GM18520 (cell line): ENCODE data around the gene UBE2D2.
A peak's percentile ranks its signal among the peaks of the same experiment; 100 is the strongest.
"Not testable (repeated sequence)": the region's sequence is repeated elsewhere in the genome, so short reads cannot be mapped to it uniquely, and the experiment has no call there.

Experiments used
- ATAC-seq: cut with Tn5 transposase; IDR thresholded peaks from one replicate; pipeline ENCODE4 v1.9.1; 2021; ENCODE audit not compliant: unreplicated experiment

Gene UBE2D2

DNA sequence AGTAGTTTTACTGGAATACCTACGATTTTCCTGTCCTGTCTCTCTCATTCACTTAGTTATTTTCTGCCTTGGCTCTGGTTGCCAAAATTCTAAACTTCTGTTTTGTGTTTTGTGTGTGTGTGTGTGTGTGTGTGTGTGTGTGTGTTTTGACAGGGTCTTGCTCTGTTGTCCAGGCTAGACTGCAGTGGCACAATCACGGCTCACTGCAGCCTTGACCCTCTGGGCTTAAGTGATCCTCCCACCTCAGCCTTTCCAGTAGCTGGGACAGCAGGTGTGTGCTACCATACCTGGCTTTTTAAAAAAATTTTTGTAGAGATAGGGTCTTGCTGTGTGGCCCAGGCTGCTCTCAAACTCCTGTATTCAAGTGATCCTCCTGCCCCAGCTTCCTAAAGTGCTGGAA is 17.2 kb downstream of the UBE2D2 start:
- ATAC-seq, result no peak

DNA sequence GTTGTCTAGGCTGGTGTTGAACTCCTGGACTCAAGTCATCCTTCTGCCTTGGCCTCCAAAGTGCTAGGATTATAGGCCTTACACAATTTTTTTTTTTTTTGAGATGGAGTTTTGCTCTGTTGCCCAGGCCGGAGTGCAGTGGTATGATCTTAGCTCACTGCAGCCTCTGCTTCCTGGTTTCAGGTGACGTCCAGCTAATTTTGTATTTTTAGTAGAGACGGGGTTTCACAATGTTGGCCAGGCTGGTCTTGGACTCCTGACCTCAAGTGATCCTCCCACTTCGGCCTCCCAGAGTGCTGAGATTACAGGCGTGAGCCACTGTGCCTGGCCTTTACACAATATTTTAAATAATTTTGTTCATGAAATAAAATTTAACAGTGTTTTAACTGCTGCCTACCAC is 21.0 kb downstream of the UBE2D2 start:
- not testable (repeated sequence) for ATAC-seq

- ATAC-seq, result no peak
Observed at GRCh38 chr5:139584137-139584536, 23.0 kb downstream of the UBE2D2 start.

- ATAC-seq, result not testable (repeated sequence)
Observed at GRCh38 chr5:139588116-139588515, 27.0 kb downstream of the UBE2D2 start.

DNA sequence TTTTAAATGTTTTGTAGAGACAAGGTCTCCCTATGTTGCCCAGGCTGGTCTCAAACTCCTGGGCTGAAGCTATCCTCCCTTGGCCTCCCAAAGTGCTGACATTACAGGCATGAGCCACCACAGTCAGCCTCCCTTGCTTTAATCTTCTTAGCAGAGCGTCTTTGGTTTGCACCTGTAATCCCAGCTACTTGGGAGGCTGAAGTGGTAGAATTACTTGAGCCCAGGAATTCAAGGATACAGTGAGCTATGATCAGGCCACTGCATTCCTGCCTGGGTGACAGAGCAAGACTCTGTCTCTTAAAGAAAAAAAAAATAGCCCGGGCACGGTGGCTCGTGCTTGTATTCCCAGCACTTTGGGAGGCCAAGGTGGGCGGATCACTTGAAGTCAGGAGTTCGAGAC is 27.8 kb downstream of the UBE2D2 start:
- no peak for ATAC-seq

DNA sequence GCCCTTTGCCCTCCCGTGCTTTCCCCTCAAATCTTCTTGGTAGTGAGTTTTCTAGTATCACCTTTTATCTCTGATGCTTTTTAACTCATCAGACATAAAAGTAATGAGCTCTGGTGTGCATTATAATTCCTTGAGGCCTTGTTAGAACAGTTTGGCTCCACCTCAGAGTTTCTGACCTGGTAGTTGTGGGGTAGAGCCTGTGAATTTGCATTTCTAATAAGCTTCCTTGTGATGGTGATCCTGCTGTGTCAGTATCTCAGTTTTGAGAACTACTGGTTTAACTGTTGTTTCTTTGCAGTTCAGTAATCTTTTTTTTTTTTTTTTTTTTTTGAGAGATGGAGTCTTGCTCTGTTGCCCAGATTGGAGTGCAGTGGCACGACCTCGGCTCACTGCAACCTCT is 31.1 kb downstream of the UBE2D2 start:
- ATAC-seq, result no peak

DNA sequence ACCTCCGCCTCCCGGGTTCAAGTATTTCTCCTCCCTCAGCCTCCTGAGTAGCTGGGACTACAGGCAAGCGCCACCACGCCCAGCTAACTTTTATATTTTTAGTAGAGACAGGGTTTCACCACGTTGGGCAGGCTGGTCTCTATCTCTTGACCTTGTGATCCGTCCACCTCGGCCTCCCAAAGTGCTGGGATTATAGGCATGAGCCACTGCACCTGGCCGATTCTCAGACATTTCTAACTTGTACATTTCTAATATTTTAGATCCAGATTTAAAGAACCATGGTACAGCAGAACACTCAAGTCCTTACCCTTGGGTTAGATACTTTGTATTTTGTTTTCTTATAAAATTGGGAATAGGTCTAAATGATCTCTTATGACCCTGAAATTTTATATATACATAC is 31.9 kb downstream of the UBE2D2 start:
- ATAC-seq, result not testable (repeated sequence)

DNA sequence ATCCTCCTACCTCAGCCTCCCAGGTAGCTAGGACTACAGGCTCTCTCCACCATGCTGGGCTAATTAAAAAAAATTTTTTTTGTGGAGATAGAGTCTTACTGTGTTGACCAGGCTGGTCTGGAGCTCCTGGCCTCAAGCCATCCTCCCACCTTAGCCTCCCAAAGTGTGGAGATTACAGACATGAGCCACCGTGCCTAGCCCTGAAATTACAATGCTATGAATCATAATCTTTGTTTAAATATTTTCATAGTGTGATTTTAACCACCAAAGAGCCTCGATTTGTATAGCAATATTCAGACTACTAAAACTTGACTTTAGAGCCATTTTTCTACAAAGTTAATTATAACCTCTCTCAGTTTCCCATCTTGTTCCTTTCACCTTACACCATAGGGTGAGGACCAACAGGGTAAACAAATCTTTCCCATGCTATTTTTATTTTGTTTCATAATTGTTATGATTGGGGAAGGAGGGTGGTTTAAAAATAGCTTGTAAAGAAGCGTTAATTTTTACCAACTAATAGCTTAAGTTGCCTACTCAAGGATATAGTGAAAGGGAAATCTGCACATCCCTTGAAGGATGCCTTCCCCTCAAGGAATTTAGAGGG is 32.7 kb downstream of the UBE2D2 start:
- no peak for ATAC-seq

DNA sequence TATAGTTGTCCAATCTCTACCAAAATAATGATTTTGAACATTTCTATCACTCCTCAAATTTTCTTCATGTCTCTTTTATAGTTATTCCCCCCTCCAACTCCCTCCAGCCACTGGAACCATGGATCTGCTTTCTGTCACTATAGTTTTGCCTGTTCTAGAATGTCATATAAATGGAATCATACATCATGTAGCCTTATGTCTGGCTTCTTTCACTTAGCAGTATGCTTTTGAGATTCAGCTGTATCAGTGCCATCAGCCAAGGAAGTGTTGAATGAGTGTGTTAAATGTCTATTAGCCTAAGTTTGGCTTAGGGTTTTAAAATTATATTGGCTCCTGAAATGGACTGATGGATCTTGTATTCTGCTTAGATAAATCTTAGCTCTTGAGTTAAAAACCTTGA is 36.0 kb downstream of the UBE2D2 start:
- ATAC-seq, result no peak

DNA sequence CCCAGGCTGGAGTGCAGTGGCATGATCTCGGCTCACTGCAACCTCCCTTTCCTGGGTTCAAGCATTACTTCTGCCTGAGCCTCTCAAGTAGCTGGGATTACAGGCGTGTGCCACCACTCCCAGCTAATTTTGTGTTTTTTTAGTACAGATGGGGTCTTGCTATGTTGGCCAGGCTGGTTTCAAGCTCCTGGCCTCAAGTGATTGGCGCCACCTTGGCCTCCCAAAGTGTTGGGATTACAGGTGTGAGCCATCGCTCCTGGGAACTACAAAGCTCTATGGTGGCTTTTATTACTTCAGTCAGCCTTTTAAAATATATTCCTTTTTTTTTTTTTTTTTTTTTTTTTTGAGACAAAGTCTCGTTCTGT is 37.4 kb downstream of the UBE2D2 start:
- ATAC-seq, result not testable (repeated sequence)

GRCh38 chr5:139600336-139600949 is 39.3 kb downstream of the UBE2D2 start:
- no peak for ATAC-seq

DNA sequence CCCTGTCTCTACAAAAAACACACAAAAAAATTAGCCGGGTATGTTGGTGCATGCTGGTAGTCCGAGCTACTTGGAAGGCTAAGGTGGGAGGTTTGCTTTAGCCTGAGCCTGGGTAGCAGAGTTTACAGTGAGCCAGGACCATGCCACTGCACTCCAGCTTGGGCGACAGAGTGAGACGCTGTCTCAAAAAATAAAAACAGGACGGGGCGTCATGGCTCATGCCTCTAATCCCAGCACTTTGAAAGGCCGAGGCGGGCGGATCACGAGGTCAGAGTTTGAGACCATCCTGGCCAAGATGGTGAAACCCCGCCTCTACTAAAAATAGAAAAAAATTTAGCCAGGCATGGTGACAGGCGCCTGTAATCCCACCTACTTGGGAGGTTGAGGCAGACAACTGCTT is 40.3 kb downstream of the UBE2D2 start:
- no peak for ATAC-seq

- not testable (repeated sequence) for ATAC-seq
Observed at GRCh38 chr5:139601948-139602347, 40.8 kb downstream of the UBE2D2 start.

DNA sequence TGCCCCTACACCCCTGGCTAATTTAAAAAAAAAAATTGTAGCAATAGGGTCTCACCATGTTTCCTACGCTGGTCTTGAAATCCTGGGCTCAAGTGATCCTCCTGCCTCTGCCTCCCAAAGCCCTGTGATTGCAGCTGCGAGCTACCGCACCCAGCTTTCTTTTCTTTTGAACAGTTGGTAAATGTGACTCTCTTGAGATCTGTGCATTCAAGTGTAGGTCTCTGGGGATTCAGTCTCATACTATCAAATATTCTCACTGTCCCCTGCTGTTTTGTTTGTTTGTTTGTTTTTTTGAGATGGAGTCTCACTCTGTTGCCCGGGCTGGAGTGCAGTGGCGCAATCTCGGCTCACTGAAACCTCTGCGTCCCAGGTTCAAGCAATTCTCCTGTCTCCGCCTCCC is 44.7 kb downstream of the UBE2D2 start:
- ATAC-seq, result no peak

- no peak for ATAC-seq
Observed at GRCh38 chr5:139611703-139612584, 50.8 kb downstream of the UBE2D2 start.

DNA sequence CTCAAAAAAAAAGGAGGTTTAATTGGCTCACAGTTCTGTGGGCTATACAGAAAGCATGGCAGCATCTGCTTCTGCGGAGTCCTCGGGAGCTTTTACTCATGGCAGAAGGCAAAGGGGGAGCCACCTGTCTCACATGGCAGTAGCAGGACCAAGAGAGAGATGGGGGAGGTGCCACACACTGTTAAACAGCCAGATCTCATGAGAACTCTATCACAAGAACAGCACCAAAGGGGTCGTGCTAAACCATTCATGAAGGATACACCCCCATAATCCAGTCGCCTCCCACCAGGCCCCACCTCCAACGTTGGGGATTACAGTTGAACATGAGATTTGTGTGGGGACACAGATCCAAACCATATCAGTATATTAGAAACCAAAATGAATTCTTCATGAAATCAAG is 58.7 kb downstream of the UBE2D2 start:
- no peak for ATAC-seq

DNA sequence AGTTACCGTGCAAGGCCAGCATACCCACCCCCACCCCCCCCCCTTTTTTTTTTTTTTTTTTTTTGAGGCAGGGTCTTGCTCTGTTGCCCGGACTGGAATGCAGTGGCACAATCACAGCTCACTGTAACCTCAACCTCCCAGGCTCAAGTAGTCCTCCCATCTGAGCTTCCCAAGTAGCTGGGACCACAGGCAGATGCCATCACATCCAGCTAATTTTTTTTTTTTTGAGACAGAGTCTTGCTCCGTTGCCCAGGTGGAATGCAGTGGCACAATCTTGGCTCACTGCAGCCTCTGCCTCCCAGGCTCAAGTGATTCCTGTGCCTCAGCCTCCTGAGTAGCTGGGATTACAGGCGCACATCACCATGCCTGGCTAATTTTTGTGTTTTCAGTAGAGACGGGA is 64.3 kb downstream of the UBE2D2 start:
- not testable (repeated sequence) for ATAC-seq

DNA sequence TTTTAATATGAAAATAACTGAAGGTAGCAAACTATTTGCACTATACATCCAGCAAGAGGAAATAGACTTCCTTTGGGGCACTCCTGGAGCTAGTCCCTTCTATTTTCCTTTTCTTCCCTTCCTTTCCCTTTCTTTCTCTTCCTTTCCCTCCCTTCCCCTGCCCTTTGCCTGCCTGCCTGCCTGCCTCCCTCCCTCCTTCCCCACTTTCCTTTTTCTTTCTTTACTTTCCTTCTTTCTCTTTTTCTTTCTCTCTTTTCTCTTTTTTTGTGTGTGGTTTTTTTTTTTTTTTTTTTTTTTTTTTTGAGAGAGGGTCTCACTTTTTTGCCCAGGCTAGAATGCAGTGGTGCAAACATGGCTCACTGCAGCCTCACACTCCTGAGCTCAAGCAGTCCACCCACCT is 69.7 kb downstream of the UBE2D2 start:
- no peak for ATAC-seq

- ATAC-seq, result no peak
Observed at GRCh38 chr5:139631520-139632165, 70.5 kb downstream of the UBE2D2 start.

GRCh38 chr5:139633295-139634027 is 72.3 kb downstream of the UBE2D2 start:
- peak; percentile 24 for ATAC-seq

- no peak for ATAC-seq
Observed at GRCh38 chr5:139634028-139634325, 72.8 kb downstream of the UBE2D2 start.
